ENCODE data around the gene TBCD.

DNA sequence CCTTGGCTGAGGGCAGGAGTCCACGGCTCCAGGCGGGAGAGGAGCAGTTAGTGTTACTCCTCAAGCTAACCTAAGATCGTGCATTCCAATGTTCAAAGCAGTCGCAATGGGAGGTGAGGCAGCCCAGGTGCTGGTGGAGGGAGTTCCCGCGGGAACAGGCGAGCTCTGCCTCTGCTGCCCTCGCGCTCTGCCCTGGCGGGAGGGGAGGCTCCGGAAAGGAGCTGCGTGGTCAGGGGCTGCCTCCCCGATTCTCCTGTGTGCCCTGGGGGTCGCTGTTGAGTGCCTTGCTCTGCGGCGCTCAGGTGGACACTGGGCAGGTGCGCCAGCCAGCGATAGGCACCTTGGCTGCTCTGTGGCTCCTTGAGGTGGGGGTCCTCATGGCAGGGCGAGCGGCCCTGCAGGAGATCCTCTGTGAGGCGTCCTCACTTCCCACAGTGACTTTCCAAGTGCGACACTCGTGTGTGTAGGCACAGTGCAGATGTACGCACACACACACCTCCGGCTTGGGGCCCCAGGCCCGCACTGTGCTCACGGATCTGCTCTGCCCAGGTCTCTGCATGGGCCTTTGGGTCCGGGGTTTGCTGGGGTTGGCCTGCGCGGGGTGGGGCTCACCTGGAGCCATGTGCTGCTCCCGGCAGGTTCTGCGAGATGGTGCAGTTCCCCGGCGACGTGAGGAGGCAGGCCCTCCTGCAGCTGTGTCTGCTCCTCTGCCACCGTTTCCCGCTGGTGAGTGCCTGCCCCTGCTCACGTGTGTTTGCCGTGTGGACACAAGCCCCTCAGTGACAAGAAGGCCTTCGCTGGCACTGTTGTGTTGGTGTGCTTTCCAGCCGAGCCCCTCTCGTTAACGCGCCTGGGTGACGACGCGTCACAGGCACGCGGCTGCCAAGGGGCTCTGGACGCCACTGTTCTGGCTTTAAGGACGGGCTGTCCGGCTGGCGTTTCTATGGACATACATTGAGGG lies 185.8 kb downstream of the TBCD start:
- TF ChIP-seq, protein P1, sequence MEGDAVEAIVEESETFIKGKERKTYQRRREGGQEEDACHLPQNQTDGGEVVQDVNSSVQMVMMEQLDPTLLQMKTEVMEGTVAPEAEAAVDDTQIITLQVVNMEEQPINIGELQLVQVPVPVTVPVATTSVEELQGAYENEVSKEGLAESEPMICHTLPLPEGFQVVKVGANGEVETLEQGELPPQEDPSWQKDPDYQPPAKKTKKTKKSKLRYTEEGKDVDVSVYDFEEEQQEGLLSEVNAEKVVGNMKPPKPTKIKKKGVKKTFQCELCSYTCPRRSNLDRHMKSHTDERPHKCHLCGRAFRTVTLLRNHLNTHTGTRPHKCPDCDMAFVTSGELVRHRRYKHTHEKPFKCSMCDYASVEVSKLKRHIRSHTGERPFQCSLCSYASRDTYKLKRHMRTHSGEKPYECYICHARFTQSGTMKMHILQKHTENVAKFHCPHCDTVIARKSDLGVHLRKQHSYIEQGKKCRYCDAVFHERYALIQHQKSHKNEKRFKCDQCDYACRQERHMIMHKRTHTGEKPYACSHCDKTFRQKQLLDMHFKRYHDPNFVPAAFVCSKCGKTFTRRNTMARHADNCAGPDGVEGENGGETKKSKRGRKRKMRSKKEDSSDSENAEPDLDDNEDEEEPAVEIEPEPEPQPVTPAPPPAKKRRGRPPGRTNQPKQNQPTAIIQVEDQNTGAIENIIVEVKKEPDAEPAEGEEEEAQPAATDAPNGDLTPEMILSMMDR (conservative IDR thresholded peaks at IDR 0.05 in 1 of 2, IDR thresholded peaks at IDR 0.05 in 1 of 2; ENCODE audit: extremely low read depth in 1 of 2, insufficient read depth in 1 of 2, low read depth in 1 of 2, low read length in 2 of 2): no peak
- TF ChIP-seq EZH2 (IDR thresholded peaks at IDR 0.05; ENCODE audit: borderline replicate concordance, low read length): no peak

All from mammary epithelial cell (primary cell).